B cell (primary cell): ENCODE data around the gene CHEK1. TPM values are rescaled to one million over a fixed set of nuclear protein-coding genes. Genes with fewer than 3 reads are reported as not detected.

Source experiments
- ATAC-seq: fragments of 200-7000 bp; cut with Tn5 transposase; one replicate; pipeline ENCODE4 v1.10.0; 2021; ENCODE audit warnings: low read depth, mild to moderate bottlenecking, moderate number of reproducible peaks, moderate library complexity
- CTCF ChIA-PET: fragments of 350-600 bp; sonication (Branson Sonifier 250); formaldehyde crosslinking; loops from one replicate; lab custom pipeline; 2021; ENCODE audit warnings: antibody characterized with exemption, inconsistent platforms; lab: Charles Lee
- POLR2A ChIA-PET: fragments of 350-600 bp; sonication (Branson Sonifier 250); formaldehyde crosslinking; loops from one replicate; lab custom pipeline; 2021; ENCODE audit warnings: antibody characterized with exemption; lab: Charles Lee
- DNase-seq: peaks from one replicate; pipeline ENCODE4 v3.0.0; 2013
- H2AFZ ChIP-seq: 2 replicates; pipeline ENCODE4 v1.6.1; 2012; ENCODE audit warnings: mild to moderate bottlenecking, low read depth, low read length; ENCODE audit not compliant: insufficient read depth, poor library complexity, severe bottlenecking
- H3K27ac ChIP-seq, 2 donors: 1 replicate in 1 of 2; 2 replicates in 1 of 2; pipeline ENCODE4 v1.5.1; 2012 to 2013; ENCODE audit warnings: low read length in 2 of 2, mild to moderate bottlenecking in 2 of 2, moderate library complexity in 1 of 2
- H3K27me3 ChIP-seq, 4 experiments: fragments of 200-600 bp in 1 of 4; sonication (generic) in 1 of 4; replicated peaks in 1 of 4; 1 replicate in 2 of 4; 2 replicates in 2 of 4; pipeline versions ENCODE4 v1.6.1 to v1.7.0; 2013 to 2016; ENCODE audit warnings: low read length in 3 of 4, mild to moderate bottlenecking in 2 of 4, mixed read lengths in 1 of 4, moderate library complexity in 1 of 4; ENCODE audit not compliant: insufficient read depth in 4 of 4, control insufficient read depth in 3 of 4; ENCODE audit errors: control extremely low read depth in 1 of 4
- H3K36me3 ChIP-seq, 2 experiments: replicated peaks in 1 of 2; 1 replicate in 1 of 2; 2 replicates in 1 of 2; pipeline versions ENCODE4 v1.6.1 to v1.7.1; 2013; ENCODE audit warnings: low read length in 1 of 2; ENCODE audit not compliant: insufficient read depth in 2 of 2, control insufficient read depth in 1 of 2; ENCODE audit errors: control extremely low read depth in 1 of 2, extremely low read depth in 1 of 2
- H3K4me1 ChIP-seq, 2 donors: fragments of 200-600 bp in 1 of 2; sonication (generic) in 1 of 2; 1 replicate in 1 of 2; 2 replicates in 1 of 2; pipeline versions ENCODE4 v1.5.1 to v1.6.1; 2013 to 2017; ENCODE audit warnings: low read length in 2 of 2; ENCODE audit not compliant: control insufficient read depth in 2 of 2, insufficient read depth in 2 of 2
- H3K4me2 ChIP-seq: replicated peaks from 2 replicates; pipeline ENCODE3; 2012; ENCODE audit warnings: mild to moderate bottlenecking, low read depth, low read length; ENCODE audit not compliant: poor library complexity, severe bottlenecking
- H3K4me3 ChIP-seq, 5 experiments: fragments of 200-600 bp in 1 of 5; sonication (generic) in 1 of 5; 1 replicate in 3 of 5; 2 replicates in 2 of 5; pipeline versions ENCODE4 v1.5.1 to v1.7.0; 2011 to 2016; ENCODE audit warnings: low read length in 4 of 5, mild to moderate bottlenecking in 4 of 5, low read depth in 2 of 5, control low read depth in 1 of 5, moderate library complexity in 1 of 5; ENCODE audit not compliant: insufficient read depth in 1 of 5; ENCODE audit errors: control extremely low read depth in 1 of 5, extremely low read depth in 1 of 5
- H3K79me2 ChIP-seq: fragments of 200-600 bp; sonication (generic); one replicate; pipeline ENCODE4 v1.6.0; 2016; ENCODE audit warnings: low read length; ENCODE audit not compliant: control insufficient read depth, insufficient read depth
- H3K9ac ChIP-seq: fragments of 200-600 bp; sonication (generic); 2 replicates; pipeline ENCODE4 v1.6.1; 2017; ENCODE audit warnings: mild to moderate bottlenecking, low read length, moderate library complexity
- H3K9me3 ChIP-seq, 3 donors: one replicate each; pipeline versions ENCODE4 v1.6.1 to v1.7.1; 2013; ENCODE audit warnings: low read length in 2 of 3; ENCODE audit not compliant: control insufficient read depth in 2 of 3, insufficient read depth in 1 of 3; ENCODE audit errors: control extremely low read depth in 1 of 3
- H4K20me1 ChIP-seq: 2 replicates; pipeline ENCODE4 v1.6.0; 2012; ENCODE audit warnings: mild to moderate bottlenecking, low read length; ENCODE audit not compliant: insufficient read depth, control insufficient read depth, poor library complexity, severe bottlenecking
- H3K27ac Mint-ChIP-seq: one replicate; pipeline ENCODE4 v1.8.0; 2021; ENCODE audit warnings: mixed read lengths
- H3K27me3 Mint-ChIP-seq: one replicate; pipeline ENCODE4 v1.8.0; 2021; ENCODE audit warnings: mixed read lengths
- H3K4me1 Mint-ChIP-seq: one replicate; pipeline ENCODE4 v1.8.0; 2021; ENCODE audit warnings: mixed read lengths
- H3K4me3 Mint-ChIP-seq: one replicate; pipeline ENCODE4 v1.8.0; 2021; ENCODE audit warnings: mixed read lengths
- H3K9me3 Mint-ChIP-seq: one replicate; pipeline ENCODE4 v1.8.0; 2022; ENCODE audit warnings: mixed read lengths; ENCODE audit not compliant: insufficient read depth
- CTCF ChIP-seq: fragments of 200-600 bp; IDR thresholded peaks from one replicate; pipeline ENCODE4 v1.8.0; 2022; ENCODE audit warnings: antibody characterized with exemption, mild to moderate bottlenecking
- EZH2 ChIP-seq: IDR thresholded peaks from 2 replicates; pipeline ENCODE4 v1.6.1; 2012; ENCODE audit warnings: borderline replicate concordance, low read depth, mild to moderate bottlenecking, moderate library complexity, low read length; ENCODE audit not compliant: insufficient read depth, poor library complexity, severe bottlenecking
- WGBS: methylation state at CpG from one replicate; pipeline ENCODE4 v1.1.5; 2013; ENCODE audit warnings: missing lambda C conversion rate; ENCODE audit not compliant: insufficient coverage; 5-methylcytosine and 5-hydroxymethylcytosine counted together
- intact Hi-C: fragments of 100-400 bp; cut with micrococcal nuclease; formaldehyde crosslinking; loops from one replicate; pipeline ENCODE4 v1.10.0; 2022
- polyA plus RNA-seq: library from polyadenylated mRNA; depleted of rRNA; stranded (reverse); fragments of >200 nt; gene quantifications from 2 replicates; pipeline ENCODE4 v1.2.3, GENCODE V29; 2012
- total RNA-seq, 2 donors: library from RNA; stranded (reverse); fragments of 120-200 nt in 1 of 2; gene quantifications; 1 replicate in 1 of 2; 2 replicates in 1 of 2; pipeline versions ENCODE4 v1.2.3 to v1.2.4, GENCODE V29; 2013 to 2022

CHEK1 gene
- total and polyA plus RNA-seq, 2 donors (not counting 1 experiment from before 2014, with no cell fraction given): 0.81 to 3.5 TPM

DNA sequence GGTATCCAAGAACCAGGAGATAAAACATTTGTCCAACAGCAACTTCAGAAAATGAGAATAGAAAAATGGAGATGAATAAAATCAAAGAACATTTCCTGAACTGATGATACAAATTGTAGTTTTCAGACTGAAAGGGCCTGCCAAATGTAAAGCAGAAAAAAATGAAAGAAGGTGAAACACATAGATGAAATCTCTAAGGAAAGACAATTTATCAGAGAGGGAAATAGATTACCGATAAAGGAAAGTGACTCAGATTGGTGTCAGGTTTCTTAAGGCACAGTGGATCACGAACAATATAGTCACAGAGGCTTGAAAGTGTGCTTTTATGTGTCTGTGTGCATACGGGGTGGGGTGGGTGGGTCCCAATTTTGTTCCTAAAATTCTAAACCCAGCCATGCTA lies 36.5 kb upstream of the CHEK1 start:
- H3K27ac Mint-ChIP-seq: no peak overlapping the region
- 72% methylated on average over 2 of the region's 3 CpGs for WGBS
- Histone ChIP-seq H2AFZ (no peak overlapping the region), H3K4me3 (no peak overlapping the region), H3K9me3 (no peaks in the 10 kb centered on the region), H3K27ac (no peak overlapping the region), H3K4me1 (peaks cover 8 to 14% of the 10 kb centered on the region in 2 donors), H3K27me3 (no peaks in the 10 kb centered on the region), H4K20me1 (no peaks in the 10 kb centered on the region), H3K4me2 (no peak overlapping the region), H3K9ac (no peak overlapping the region), H3K79me2 (peaks cover 17% of the 10 kb centered on the region), H3K36me3 (peaks cover 0 to 13% of the 10 kb centered on the region in 2 experiments)
- ChIA-PET CTCF (no interaction called here), POLR2A (no interaction called here)
- no peak overlapping the region for H3K4me3 Mint-ChIP-seq
- H3K9me3 Mint-ChIP-seq: no peaks in the 10 kb centered on the region
- H3K4me1 Mint-ChIP-seq: peaks cover 18% of the 10 kb centered on the region
- DNase-seq (no peak), ATAC-seq (no peak)
- no peaks in the 10 kb centered on the region for H3K27me3 Mint-ChIP-seq
- TF ChIP-seq CTCF (no peak), EZH2 (no peak)
- intact Hi-C loops: no loop called here

DNA sequence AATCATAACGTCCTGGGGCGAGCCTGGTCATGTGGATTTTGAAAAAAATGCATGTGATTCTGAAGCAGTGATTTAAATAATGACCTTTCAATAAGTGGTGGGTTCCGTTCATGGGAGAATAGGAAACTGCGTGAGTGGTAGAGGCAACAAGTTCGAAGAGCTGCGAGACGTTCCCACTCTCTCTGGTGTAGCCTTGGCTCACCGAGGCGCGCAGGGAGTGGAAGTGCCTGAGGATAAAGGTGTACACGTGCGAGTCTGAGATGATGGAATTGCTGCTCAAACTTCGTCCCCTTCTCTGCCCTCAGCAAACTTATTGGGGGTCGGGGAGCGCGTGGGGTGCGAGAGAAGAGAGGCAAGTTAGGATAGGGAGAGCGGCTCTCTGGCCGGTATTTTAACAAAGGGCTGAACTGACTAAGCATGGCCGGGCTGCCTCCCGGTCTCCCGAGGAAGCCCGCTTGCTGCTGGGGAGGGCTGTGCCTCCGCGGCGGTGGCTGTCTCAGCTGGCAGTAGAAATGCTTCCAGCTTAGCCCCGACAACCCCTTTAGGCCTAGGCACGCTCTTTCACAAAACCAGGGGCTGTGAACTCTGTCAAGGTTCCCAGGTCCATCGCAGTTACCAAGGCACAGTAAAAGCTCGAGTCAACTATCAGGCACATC lies 33.2 kb upstream of the CHEK1 start:
- no peaks in the 10 kb centered on the region for H3K36me3 ChIP-seq
- CTCF ChIA-PET: interaction anchor here (0.7 to 1.3 kb wide), 2 partner anchors 17 to 20 kb away, joined by 3 read pairs; no protein-coding TSS in a partner anchor
- H3K27me3 Mint-ChIP-seq: no peaks in the 10 kb centered on the region
- no peaks in the 10 kb centered on the region for H3K9me3 Mint-ChIP-seq
- peak overlapping the region; percentile 72 to 97 (median 84) for H3K4me3 ChIP-seq
- peaks cover 40% of the 10 kb centered on the region for H3K4me1 Mint-ChIP-seq
- ATAC-seq (peak; percentile 9), DNase-seq (no peak)
- H3K27me3 ChIP-seq: no peaks in the 10 kb centered on the region
- TF ChIP-seq EZH2 (no peak), CTCF (no peak)
- POLR2A ChIA-PET: interaction anchor here (0.8 to 2.3 kb wide), 7 partner anchors 10 to 638 kb away, joined by 3 to 14 read pairs (median 3); partner anchors contain the start of genes CHEK1 and EI24
- peak overlapping the region; percentile 83 for H3K9ac ChIP-seq
- under 1% methylated on average over 22 of the region's 30 CpGs for whole genome bisulfite sequencing
- peaks cover 8% of the 10 kb centered on the region for H4K20me1 ChIP-seq
- intact Hi-C loops: loop anchor here (1.0 to 10.0 kb wide), 8 partner anchors 22 to 673 kb away; partner anchors contain the start of genes CCDC15, CHEK1, EI24 and FAM118B
- H3K27ac ChIP-seq: peak overlapping the region; percentile 94 to 95
- peak overlapping the region; percentile 78 for H2AFZ ChIP-seq
- peaks cover 27 to 28% of the 10 kb centered on the region in 2 donors for H3K4me1 ChIP-seq
- peak overlapping the region; percentile 97 for H3K27ac Mint-ChIP-seq
- peak overlapping the region; percentile 74 for H3K4me2 ChIP-seq
- peak overlapping the region; percentile 94 for H3K4me3 Mint-ChIP-seq
- H3K79me2 ChIP-seq: peaks cover 48% of the 10 kb centered on the region
- H3K9me3 ChIP-seq: no peaks in the 10 kb centered on the region
